Endothelial cell of umbilical vein (primary cell): Measurements from ENCODE around the gene UTS2B. TPM values are rescaled to one million over a fixed set of nuclear protein-coding genes. Genes with fewer than 3 reads are reported as not detected.

Experiments
- BruUV-seq: library from RNA; stranded (reverse); fragments of 400-500 nt; replicated peaks from 2 replicates; lab custom pipeline; 2021; lab: Mats Ljungman, UMichigan
- CTCF ChIA-PET: fragments of 300-600, 350-600 bp; sonication (Branson Sonifier 250); formaldehyde crosslinking; loops from one replicate; lab custom pipeline; 2021; ENCODE audit warnings: antibody characterized with exemption, inconsistent platforms; lab: Charles Lee
- POLR2A ChIA-PET: fragments of 300-600, 350-600 bp; sonication (Branson Sonifier 250); formaldehyde crosslinking; loops from one replicate; lab custom pipeline; 2021; ENCODE audit warnings: antibody characterized with exemption, inconsistent platforms; lab: Charles Lee
- DNase-seq: peaks from one replicate; pipeline ENCODE4 v3.0.0-alpha.2; 2011; ENCODE audit warnings: low read depth, low spot score
- FAIRE-seq: peaks from 2 replicates; lab custom pipeline; 2011; peaks lifted over from hg19 to GRCh38; lab: Jason Lieb, UNC
- H2AFZ ChIP-seq: 2 replicates; pipeline ENCODE4 v1.6.0; 2012; ENCODE audit warnings: low read depth, low read length, control low read depth, inconsistent platforms
- H3K27ac ChIP-seq: 2 replicates; pipeline ENCODE4 v1.5.1; 2011; ENCODE audit warnings: low read depth, mild to moderate bottlenecking, control low read depth, low read length, moderate library complexity; ENCODE audit not compliant: insufficient read depth
- H3K27me3 ChIP-seq, 2 experiments: 2 replicates each; pipeline versions ENCODE4 v1.6.0 to v1.6.1; 2011; ENCODE audit warnings: low read length in 2 of 2, mixed read lengths in 1 of 2; ENCODE audit not compliant: control insufficient read depth in 2 of 2, insufficient read depth in 2 of 2
- H3K36me3 ChIP-seq, 2 experiments: 2 replicates in 1 of 2; 3 replicates in 1 of 2; pipeline ENCODE4 v1.5.1; 2011; ENCODE audit warnings: low read length in 2 of 2, mild to moderate bottlenecking in 1 of 2, moderate library complexity in 1 of 2; ENCODE audit not compliant: control insufficient read depth in 2 of 2, insufficient read depth in 2 of 2; ENCODE audit errors: extremely low read depth in 1 of 2
- H3K4me1 ChIP-seq: 3 replicates; pipeline ENCODE4 v1.5.1; 2011; ENCODE audit warnings: mild to moderate bottlenecking, low read length; ENCODE audit not compliant: control insufficient read depth, insufficient read depth; ENCODE audit errors: extremely low read depth
- H3K4me2 ChIP-seq: 2 replicates; pipeline ENCODE4 v1.6.1; 2011; ENCODE audit warnings: low read length, control low read depth, mixed read lengths; ENCODE audit not compliant: insufficient read depth
- H3K4me3 ChIP-seq, 3 experiments: fragments of 200-600 bp in 1 of 3; sonication (generic), shearing (Covaris generic) in 1 of 3; replicated peaks in 1 of 3; 2 replicates each; pipeline ENCODE4 v1.5.1; 2011 to 2016; ENCODE audit warnings: control low read depth in 3 of 3, low read length in 3 of 3, mild to moderate bottlenecking in 2 of 3, inconsistent platforms in 1 of 3, low read depth in 1 of 3, moderate library complexity in 1 of 3; ENCODE audit not compliant: insufficient read depth in 1 of 3
- H3K79me2 ChIP-seq: 2 replicates; pipeline ENCODE4 v1.6.0; 2012; ENCODE audit warnings: low read length, inconsistent platforms; ENCODE audit not compliant: control insufficient read depth, insufficient read depth
- H3K9ac ChIP-seq: replicated peaks from 2 replicates; pipeline ENCODE3; 2011; ENCODE audit warnings: low read length, control low read depth; ENCODE audit not compliant: insufficient read depth; ENCODE audit errors: extremely low read depth
- H3K9me1 ChIP-seq: replicated peaks from 3 replicates; pipeline ENCODE4 v1.6.0; 2011; ENCODE audit warnings: mild to moderate bottlenecking, low read length; ENCODE audit not compliant: control insufficient read depth, insufficient read depth; ENCODE audit errors: extremely low read depth
- H3K9me3 ChIP-seq: replicated peaks from 2 replicates; pipeline ENCODE4 v1.5.1; 2012; ENCODE audit warnings: low read length, inconsistent platforms; ENCODE audit not compliant: control insufficient read depth, insufficient read depth
- H4K20me1 ChIP-seq: replicated peaks from 2 replicates; pipeline ENCODE3; 2011; ENCODE audit warnings: mild to moderate bottlenecking, low read length; ENCODE audit not compliant: control insufficient read depth, insufficient read depth; ENCODE audit errors: extremely low read depth
- EZH2 ChIP-seq: IDR thresholded peaks from 2 replicates; pipeline ENCODE4 v1.6.1; 2012; ENCODE audit warnings: borderline replicate concordance, low read depth, mild to moderate bottlenecking, moderate library complexity, low read length, inconsistent platforms; ENCODE audit not compliant: severe bottlenecking
- FOS ChIP-seq: IDR thresholded peaks from 2 replicates; pipeline ENCODE4 v1.6.1; 2011; ENCODE audit warnings: mild to moderate bottlenecking, low read length, moderate library complexity, borderline replicate concordance; ENCODE audit not compliant: insufficient read depth
- GATA2 ChIP-seq: IDR thresholded peaks from 2 replicates; pipeline ENCODE4 v1.7.0; 2011; ENCODE audit warnings: low read depth, mild to moderate bottlenecking, moderate library complexity, mixed read lengths, low read length; ENCODE audit not compliant: insufficient read length, insufficient read depth
- JUN ChIP-seq: IDR thresholded peaks from 2 replicates; pipeline ENCODE4 v1.6.1; 2011; ENCODE audit warnings: borderline replicate concordance, low read depth; ENCODE audit not compliant: insufficient read length, insufficient read depth
- MYC ChIP-seq: IDR thresholded peaks from one replicate; pipeline ENCODE4 v1.6.1; 2011; ENCODE audit warnings: mild to moderate bottlenecking, low read depth, low read length
- POLR2A ChIP-seq: IDR thresholded peaks from 2 replicates; pipeline ENCODE4 v1.6.1; 2012; ENCODE audit warnings: low read depth, mild to moderate bottlenecking, control low read depth, low read length
- POLR2AphosphoS5 ChIP-seq: IDR thresholded peaks from 2 replicates; pipeline ENCODE4 v1.6.1; 2012; ENCODE audit warnings: low read depth, mild to moderate bottlenecking, control low read depth, low read length, moderate library complexity; ENCODE audit not compliant: insufficient read depth
- dilution Hi-C: fragments of 300-500 bp; cut with MboI; formaldehyde crosslinking; loops from one replicate; pipeline ENCODE4 v1.15.0; 2019; ENCODE audit warnings: low sequenced_read_pairs; ENCODE audit not compliant: extremely low pct_ligation_motif_present
- intact Hi-C: fragments of 100-400 bp; cut with micrococcal nuclease; formaldehyde crosslinking; loops from one replicate; pipeline ENCODE4 v1.10.0; 2022
- polyA plus RNA-seq, 4 experiments: library from polyadenylated mRNA; depleted of rRNA in 3 of 4; stranded (reverse) in 3 of 4; unstranded in 1 of 4; fragments of >200 nt; gene quantifications; 2 replicates each; pipeline versions ENCODE4 v1.2.1 to v1.2.3, GENCODE V29; 2011 to 2012; ENCODE audit warnings: missing spikeins in 1 of 4
- total RNA-seq: library from RNA; stranded (reverse); gene quantifications from 2 replicates; pipeline ENCODE4 v1.2.3, GENCODE V29; 2021
- TF ChIP-seq, protein P1 (sequence below), 2 donors: IDR thresholded peaks; 1 replicate in 1 of 2; 2 replicates in 1 of 2; pipeline ENCODE4 v1.5.1; 2011; ENCODE audit warnings: low read length in 2 of 2, mild to moderate bottlenecking in 2 of 2, moderate library complexity in 2 of 2, control low read depth in 1 of 2, inconsistent platforms in 1 of 2, low read depth in 1 of 2; ENCODE audit not compliant: insufficient read depth in 1 of 2; ENCODE audit errors: extremely low read depth in 1 of 2
- TF ChIP-seq, protein P2 (sequence below): IDR thresholded peaks from 2 replicates; pipeline ENCODE4 v1.6.1; 2011; ENCODE audit not compliant: insufficient read depth, insufficient read length

UTS2B gene
- total and polyA plus RNA-seq, 2 donors (not counting 3 experiments of a cell fraction or from before 2014, with no cell fraction given) = 0.21 to 1.1 TPM

DNA sequence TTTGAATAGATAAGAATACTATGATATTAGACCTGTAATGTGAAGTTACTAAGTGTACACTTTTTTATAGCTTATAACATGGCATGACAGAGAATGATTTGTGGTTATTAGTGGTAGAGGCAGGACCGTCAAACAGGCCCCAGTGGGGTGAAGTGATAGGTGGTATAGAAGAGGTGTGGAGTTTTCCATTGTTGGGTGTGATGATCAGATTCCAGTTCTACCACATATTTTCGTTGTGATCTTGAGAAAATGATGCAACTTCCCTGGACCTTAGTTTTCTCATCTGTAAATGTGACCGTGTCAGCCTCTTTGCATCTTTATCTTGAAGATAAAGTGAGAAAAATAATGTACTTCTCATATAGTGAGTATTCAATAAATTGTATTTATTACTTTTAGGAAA is 30.3 kb upstream of the UTS2B start:
- dilution Hi-C loops (no loop called here), intact Hi-C loops (no loop called here)
- ChIA-PET CTCF (interaction anchor here (1.2 kb wide), 1 partner anchor 8 kb away, joined by 6 read pairs; no protein-coding TSS in a partner anchor), POLR2A (no interaction called here)
- no peak overlapping the region for H3K9ac ChIP-seq
- H3K79me2 ChIP-seq = peaks cover 69% of the 10 kb centered on the region
- peaks cover 12 to 37% of the 10 kb centered on the region in 2 experiments for H3K36me3 ChIP-seq
- H3K9me1 ChIP-seq = no peaks in the 10 kb centered on the region
- H3K4me2 ChIP-seq = no peak overlapping the region
- FAIRE-seq (no peak), DNase-seq (no peak)
- H2AFZ ChIP-seq = no peak overlapping the region
- H3K9me3 ChIP-seq = no peaks in the 10 kb centered on the region
- no peak for TF ChIP-seq POLR2A
- no peak for TF ChIP-seq JUN
- no peak for TF ChIP-seq MYC
- TF ChIP-seq POLR2AphosphoS5 = no peak
- TF ChIP-seq, protein P1, sequence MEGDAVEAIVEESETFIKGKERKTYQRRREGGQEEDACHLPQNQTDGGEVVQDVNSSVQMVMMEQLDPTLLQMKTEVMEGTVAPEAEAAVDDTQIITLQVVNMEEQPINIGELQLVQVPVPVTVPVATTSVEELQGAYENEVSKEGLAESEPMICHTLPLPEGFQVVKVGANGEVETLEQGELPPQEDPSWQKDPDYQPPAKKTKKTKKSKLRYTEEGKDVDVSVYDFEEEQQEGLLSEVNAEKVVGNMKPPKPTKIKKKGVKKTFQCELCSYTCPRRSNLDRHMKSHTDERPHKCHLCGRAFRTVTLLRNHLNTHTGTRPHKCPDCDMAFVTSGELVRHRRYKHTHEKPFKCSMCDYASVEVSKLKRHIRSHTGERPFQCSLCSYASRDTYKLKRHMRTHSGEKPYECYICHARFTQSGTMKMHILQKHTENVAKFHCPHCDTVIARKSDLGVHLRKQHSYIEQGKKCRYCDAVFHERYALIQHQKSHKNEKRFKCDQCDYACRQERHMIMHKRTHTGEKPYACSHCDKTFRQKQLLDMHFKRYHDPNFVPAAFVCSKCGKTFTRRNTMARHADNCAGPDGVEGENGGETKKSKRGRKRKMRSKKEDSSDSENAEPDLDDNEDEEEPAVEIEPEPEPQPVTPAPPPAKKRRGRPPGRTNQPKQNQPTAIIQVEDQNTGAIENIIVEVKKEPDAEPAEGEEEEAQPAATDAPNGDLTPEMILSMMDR (IDR thresholded peaks at IDR 0.05; ENCODE audit: extremely low read depth in 1 of 2, insufficient read depth in 1 of 2, low read depth in 1 of 2, low read length in 2 of 2) = no peak
- peaks cover 49% of the 10 kb centered on the region for H3K4me1 ChIP-seq
- BruUV-seq = no TSS peak
- no peak overlapping the region for H3K4me3 ChIP-seq
- H3K27me3 ChIP-seq = no peaks in the 10 kb centered on the region
- H3K27ac ChIP-seq = no peak overlapping the region
- H4K20me1 ChIP-seq = no peaks in the 10 kb centered on the region

DNA sequence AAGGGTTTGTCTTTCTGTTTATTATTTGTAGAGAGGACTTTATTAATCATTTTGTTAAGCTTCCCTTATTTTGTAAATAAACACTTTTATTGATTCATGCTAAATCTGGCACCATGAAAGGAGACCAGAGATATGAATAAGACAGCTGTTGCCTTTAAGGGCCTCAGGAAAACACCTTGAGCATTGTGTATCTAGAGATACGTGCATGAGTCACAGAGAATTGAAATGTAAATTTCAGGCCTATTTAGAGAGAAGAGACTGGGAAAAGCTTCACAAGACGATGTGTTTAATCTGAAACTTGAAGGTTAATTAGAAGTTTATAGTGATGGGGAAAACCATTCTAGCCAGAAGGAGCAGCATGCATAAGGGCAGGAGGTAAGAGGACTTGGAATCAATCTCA is 28.6 kb upstream of the UTS2B start:
- peaks cover 12 to 35% of the 10 kb centered on the region in 2 experiments for H3K36me3 ChIP-seq
- peaks cover 2% of the 10 kb centered on the region for H3K9me1 ChIP-seq
- no peak overlapping the region for H2AFZ ChIP-seq
- no peaks in the 10 kb centered on the region for H3K9me3 ChIP-seq
- no peaks in the 10 kb centered on the region for H4K20me1 ChIP-seq
- no peak for TF ChIP-seq MYC
- TF ChIP-seq POLR2AphosphoS5 = no peak
- TF ChIP-seq JUN = no peak
- TF ChIP-seq, protein P1 (IDR thresholded peaks at IDR 0.05; ENCODE audit: extremely low read depth in 1 of 2, insufficient read depth in 1 of 2, low read depth in 1 of 2, low read length in 2 of 2) = no peak
- TF ChIP-seq, protein P2, sequence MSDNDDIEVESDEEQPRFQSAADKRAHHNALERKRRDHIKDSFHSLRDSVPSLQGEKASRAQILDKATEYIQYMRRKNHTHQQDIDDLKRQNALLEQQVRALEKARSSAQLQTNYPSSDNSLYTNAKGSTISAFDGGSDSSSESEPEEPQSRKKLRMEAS = no peak
- TF ChIP-seq EZH2 = no peak
- no peak for TF ChIP-seq FOS
- no peak for TF ChIP-seq GATA2
- no peak overlapping the region for H3K4me2 ChIP-seq
- dilution Hi-C loops (no loop called here), intact Hi-C loops (no loop called here)
- no peak overlapping the region for H3K9ac ChIP-seq
- ChIA-PET POLR2A (no interaction called here), CTCF (interaction anchor here (0.9 to 2.8 kb wide), 8 partner anchors 8 to 114 kb away, joined by 3 to 10 read pairs (median 4); partner anchors contain the start of gene CCDC50)
- H3K79me2 ChIP-seq = peaks cover 74% of the 10 kb centered on the region
- no peak overlapping the region for H3K4me3 ChIP-seq
- no peak overlapping the region for H3K27ac ChIP-seq
- H3K4me1 ChIP-seq = peaks cover 49% of the 10 kb centered on the region
- DNase-seq = no peak
- no peak for FAIRE-seq
- H3K27me3 ChIP-seq = no peaks in the 10 kb centered on the region
- no TSS peak for BruUV-seq
